HCT116 (cell line): ENCODE measurements around the gene LPO. TPM values are rescaled to one million over a fixed set of nuclear protein-coding genes. Genes with fewer than 3 reads are reported as not detected.

ENCODE experiments used
- ATAC-seq: fragments of 200-7000 bp; cut with Tn5 transposase; 2 replicates; pipeline ENCODE4 v1.9.1; 2020; ENCODE audit warnings: mild to moderate bottlenecking, moderate library complexity
- BruUV-seq: library from RNA; stranded (reverse); fragments of 400-500 nt; replicated peaks from 2 replicates; lab custom pipeline; 2021; lab: Mats Ljungman, UMichigan
- CTCF ChIA-PET: fragments of 300-600 bp; sonication (Branson Sonifier 250); formaldehyde crosslinking; loops from one replicate; lab custom pipeline; 2021; ENCODE audit warnings: antibody characterized with exemption; lab: Charles Lee
- POLR2A ChIA-PET: fragments of 300-600, 350-600 bp; sonication (Branson Sonifier 250); formaldehyde crosslinking; loops from one replicate; lab custom pipeline; 2021; ENCODE audit warnings: antibody characterized with exemption; lab: Charles Lee
- RAD21 ChIA-PET, 2 experiments: fragments of 300-600 bp; sonication (Branson Sonifier 250); formaldehyde crosslinking; loops; one replicate each; lab custom pipeline; 2023; ENCODE audit warnings: low total read pairs in 2 of 2; ENCODE audit not compliant: uncharacterized antibody in 2 of 2, unreplicated experiment in 2 of 2, low non-redundant PET in 1 of 2; lab: Charles Lee
- DNase-seq: peaks from one replicate; pipeline ENCODE4 v3.0.0-alpha.2; 2010; ENCODE audit warnings: low read depth, low spot score
- H2AFZ ChIP-seq: fragments of 200-600 bp; shearing (Covaris generic), sonication (generic); 2 replicates; pipeline ENCODE4 v1.6.1; 2017; ENCODE audit warnings: low read depth, mixed run types, mixed read lengths, antibody characterized with exemption, low read length; ENCODE audit not compliant: poor library complexity, severe bottlenecking
- H3K27ac ChIP-seq: 2 replicates; pipeline ENCODE4 v1.5.1; 2012; ENCODE audit warnings: low read depth, low read length
- H3K27me3 ChIP-seq: fragments of 200-600 bp; sonication (generic); 2 replicates; pipeline ENCODE4 v1.6.1; 2016; ENCODE audit warnings: mixed run types, low read length, mixed read lengths; ENCODE audit not compliant: insufficient read depth
- H3K36me3 ChIP-seq, 2 experiments: fragments of 200-500 bp in 1 of 2; fragments of 200-600 bp in 1 of 2; sonication (Bioruptor generic) in 1 of 2; sonication (generic) in 1 of 2; 2 replicates each; pipeline versions ENCODE4 v1.5.1 to v1.6.1; 2014 to 2016; ENCODE audit warnings: low read length in 2 of 2, inconsistent platforms in 1 of 2, mixed read lengths in 1 of 2, mixed run types in 1 of 2; ENCODE audit not compliant: insufficient read depth in 2 of 2, control insufficient read depth in 1 of 2
- H3K4me1 ChIP-seq, 2 experiments: fragments of 200-600 bp in 1 of 2; sonication (generic) in 1 of 2; 2 replicates each; pipeline versions ENCODE4 v1.5.1 to v1.6.1; 2012 to 2017; ENCODE audit warnings: low read length in 2 of 2, inconsistent platforms in 1 of 2, mild to moderate bottlenecking in 1 of 2, mixed read lengths in 1 of 2, mixed run types in 1 of 2, moderate library complexity in 1 of 2; ENCODE audit not compliant: insufficient read depth in 2 of 2, control insufficient read depth in 1 of 2
- H3K4me2 ChIP-seq: fragments of 200-600 bp; sonication (generic); 2 replicates; pipeline ENCODE4 v1.6.1; 2017; ENCODE audit warnings: mixed run types, low read length, mixed read lengths
- H3K4me3 ChIP-seq, 2 experiments: fragments of 200-600 bp in 1 of 2; sonication (generic) in 1 of 2; replicated peaks in 1 of 2; 2 replicates each; pipeline ENCODE4 v1.5.1; 2011 to 2016; ENCODE audit warnings: low read length in 2 of 2, control low read depth in 1 of 2, low read depth in 1 of 2, mild to moderate bottlenecking in 1 of 2, mixed read lengths in 1 of 2, mixed run types in 1 of 2
- H3K79me2 ChIP-seq: fragments of 200-600 bp; sonication (generic); 2 replicates; pipeline ENCODE4 v1.6.1; 2017; ENCODE audit warnings: mild to moderate bottlenecking, mixed run types, low read length, moderate library complexity, mixed read lengths; ENCODE audit not compliant: insufficient read depth
- H3K9ac ChIP-seq: fragments of 200-600 bp; sonication (generic); 2 replicates; pipeline ENCODE4 v1.6.1; 2016; ENCODE audit warnings: low read length, mixed read lengths
- H3K9me2 ChIP-seq: fragments of 200-600 bp; sonication (generic), shearing (Covaris generic); 2 replicates; pipeline ENCODE4 v1.6.1; 2017; ENCODE audit warnings: mixed run types, mild to moderate bottlenecking, moderate library complexity; ENCODE audit not compliant: insufficient read depth
- H3K9me3 ChIP-seq, 2 experiments: fragments of 200-500 bp in 1 of 2; fragments of 200-600 bp in 1 of 2; sonication (Bioruptor generic) in 1 of 2; sonication (generic) in 1 of 2; 2 replicates each; pipeline ENCODE4 v1.6.1; 2014 to 2017; ENCODE audit warnings: low read length in 2 of 2, mixed read lengths in 2 of 2, inconsistent platforms in 1 of 2, low read depth in 1 of 2, mild to moderate bottlenecking in 1 of 2, mixed run types in 1 of 2, moderate library complexity in 1 of 2; ENCODE audit not compliant: control insufficient read depth in 1 of 2, insufficient read depth in 1 of 2
- H4K20me1 ChIP-seq: fragments of 200-600 bp; sonication (generic), shearing (Covaris generic); 2 replicates; pipeline ENCODE4 v1.6.1; 2017; ENCODE audit warnings: mixed run types, mild to moderate bottlenecking, moderate library complexity; ENCODE audit not compliant: insufficient read depth
- ELF1 ChIP-seq: IDR thresholded peaks from 2 replicates; pipeline ENCODE4 v1.6.1; 2012; ENCODE audit warnings: low read depth, borderline replicate concordance
- EZH2phosphoT487 ChIP-seq: fragments of 200-600 bp; IDR thresholded peaks from 2 replicates; pipeline ENCODE4 v1.6.1; 2018; ENCODE audit warnings: antibody characterized with exemption, borderline replicate concordance
- FOSL1 ChIP-seq: IDR thresholded peaks from 2 replicates; pipeline ENCODE4 v1.6.1; 2012; ENCODE audit warnings: low read depth
- POLR2A ChIP-seq: IDR thresholded peaks from 2 replicates; pipeline ENCODE4 v1.7.0; 2011; ENCODE audit warnings: borderline replicate concordance; ENCODE audit not compliant: insufficient read depth, insufficient read length; ENCODE audit errors: extremely low read depth
- POLR2AphosphoS5 ChIP-seq: IDR thresholded peaks from 2 replicates; pipeline ENCODE4 v1.6.1; 2011; ENCODE audit warnings: mild to moderate bottlenecking, low read depth, low read length, moderate library complexity
- RAD21 ChIP-seq: IDR thresholded peaks from 2 replicates; pipeline ENCODE4 v1.6.1; 2012; ENCODE audit warnings: low read depth, mild to moderate bottlenecking
- SIN3A ChIP-seq: IDR thresholded peaks from 2 replicates; pipeline ENCODE4 v1.6.1; 2012; ENCODE audit warnings: low read depth
- SP1 ChIP-seq: IDR thresholded peaks from 2 replicates; pipeline ENCODE4 v1.6.1; 2012; ENCODE audit warnings: low read depth
- ZFX ChIP-seq: fragments of 450-650 bp; IDR thresholded peaks from 2 replicates; pipeline ENCODE4 v1.6.1; 2017
- ZNF274 ChIP-seq: fragments of 200-500 bp; sonication (Bioruptor generic); IDR thresholded peaks from 2 replicates; pipeline ENCODE4 v1.6.1; 2014; ENCODE audit warnings: mild to moderate bottlenecking, low read depth, low read length, inconsistent platforms
- intact Hi-C: fragments of 100-400 bp; cut with micrococcal nuclease; formaldehyde crosslinking; loops from 2 replicates; pipeline ENCODE4 v1.10.0; 2022
- total RNA-seq: library from RNA; stranded (reverse); gene quantifications from one replicate; pipeline ENCODE4 v1.2.1, GENCODE V29; 2021; ENCODE audit not compliant: unreplicated experiment
- TF ChIP-seq, protein P1 (sequence below), 3 experiments: fragments of 200-600 bp in 1 of 3; sonication (generic) in 1 of 3; IDR thresholded peaks in 2 of 3; conservative IDR thresholded peaks in 1 of 3; 2 replicates each; pipeline ENCODE4 v1.5.1; 2012 to 2017; ENCODE audit warnings: low read depth in 2 of 3, low read length in 2 of 3, antibody characterized with exemption in 1 of 3, borderline replicate concordance in 1 of 3, control low read depth in 1 of 3, mild to moderate bottlenecking in 1 of 3, mixed read lengths in 1 of 3, mixed run types in 1 of 3, moderate library complexity in 1 of 3; ENCODE audit not compliant: insufficient read depth in 1 of 3
- TF ChIP-seq, protein P2 (sequence below): IDR thresholded peaks from 2 replicates; pipeline ENCODE4 v1.6.1; 2012; ENCODE audit warnings: low read depth

The LPO gene
- total RNA-seq, 1 experiment from 2014 or later, result not detected

DNA sequence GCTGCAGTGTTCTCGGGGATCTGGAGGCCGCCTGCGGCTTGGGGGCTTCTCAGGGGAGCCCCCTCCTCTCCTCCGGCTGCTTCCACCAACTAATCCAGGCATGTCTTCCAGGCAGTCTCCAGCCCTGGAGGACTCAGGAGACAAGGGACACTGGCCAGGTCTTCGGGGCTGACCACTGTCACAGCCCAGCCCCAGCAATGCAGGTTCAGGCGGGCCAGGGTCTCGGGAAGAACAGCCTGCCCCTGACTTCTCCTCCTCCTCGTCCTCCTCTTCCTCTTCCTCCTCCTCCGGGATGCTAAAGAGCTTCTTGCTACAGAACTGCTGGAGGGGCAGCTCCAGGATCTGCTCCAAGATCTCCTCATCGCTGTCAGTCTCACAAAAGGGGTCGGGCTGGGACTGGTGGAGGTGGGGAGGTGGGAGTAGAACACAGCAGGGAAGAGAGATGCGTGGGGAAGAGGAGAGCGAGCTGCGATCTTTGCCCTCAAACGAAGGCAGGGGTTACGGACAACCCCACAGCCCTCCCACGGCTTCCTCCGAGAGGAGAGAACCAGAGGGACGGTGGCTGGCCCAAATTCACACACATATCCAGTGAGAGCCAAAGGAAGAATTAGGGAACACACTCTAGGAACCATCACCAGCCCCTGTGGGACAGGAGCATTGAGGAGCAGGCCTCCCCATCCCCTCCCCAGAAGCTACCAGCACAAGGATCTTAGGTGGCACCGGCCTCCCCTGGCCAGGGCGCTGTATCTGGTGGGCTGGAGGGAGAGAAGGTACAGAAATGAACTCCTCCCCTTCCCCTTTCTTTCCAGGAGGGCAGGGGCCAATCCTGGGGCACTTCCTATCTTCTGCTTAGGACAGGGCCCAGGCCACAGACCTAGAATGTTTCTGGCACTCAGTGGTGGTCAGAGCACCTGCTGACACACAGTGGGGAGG lies 70.9 kb downstream of the LPO start:
- no peaks in the 10 kb centered on the region for H3K79me2 ChIP-seq

More for the DNA sequence above, 70.9 kb downstream of the LPO start:
- intact Hi-C loops, result no loop called here
- Histone ChIP-seq H3K4me3 (no peak overlapping the region), H3K4me2 (no peak overlapping the region), H3K36me3 (no peaks in the 10 kb centered on the region), H3K9ac (no peak overlapping the region), H2AFZ (no peak overlapping the region), H3K9me3 (no peaks in the 10 kb centered on the region), H4K20me1 (no peaks in the 10 kb centered on the region), H3K27me3 (no peaks in the 10 kb centered on the region), H3K4me1 (peaks cover 0 to 4% of the 10 kb centered on the region in 2 experiments; a peak in 2 of 4 replicates), H3K9me2 (no peaks in the 10 kb centered on the region), H3K27ac (no peak overlapping the region)
- DNase-seq (no peak), ATAC-seq (no peak)
- CTCF ChIA-PET, result interaction anchor here (1.1 to 2.3 kb wide), 3 partner anchors 8 to 138 kb away, joined by 4 to 13 read pairs (median 4); no protein-coding TSS in a partner anchor
- POLR2A ChIA-PET, result no interaction called here
- TF ChIP-seq, protein P1, sequence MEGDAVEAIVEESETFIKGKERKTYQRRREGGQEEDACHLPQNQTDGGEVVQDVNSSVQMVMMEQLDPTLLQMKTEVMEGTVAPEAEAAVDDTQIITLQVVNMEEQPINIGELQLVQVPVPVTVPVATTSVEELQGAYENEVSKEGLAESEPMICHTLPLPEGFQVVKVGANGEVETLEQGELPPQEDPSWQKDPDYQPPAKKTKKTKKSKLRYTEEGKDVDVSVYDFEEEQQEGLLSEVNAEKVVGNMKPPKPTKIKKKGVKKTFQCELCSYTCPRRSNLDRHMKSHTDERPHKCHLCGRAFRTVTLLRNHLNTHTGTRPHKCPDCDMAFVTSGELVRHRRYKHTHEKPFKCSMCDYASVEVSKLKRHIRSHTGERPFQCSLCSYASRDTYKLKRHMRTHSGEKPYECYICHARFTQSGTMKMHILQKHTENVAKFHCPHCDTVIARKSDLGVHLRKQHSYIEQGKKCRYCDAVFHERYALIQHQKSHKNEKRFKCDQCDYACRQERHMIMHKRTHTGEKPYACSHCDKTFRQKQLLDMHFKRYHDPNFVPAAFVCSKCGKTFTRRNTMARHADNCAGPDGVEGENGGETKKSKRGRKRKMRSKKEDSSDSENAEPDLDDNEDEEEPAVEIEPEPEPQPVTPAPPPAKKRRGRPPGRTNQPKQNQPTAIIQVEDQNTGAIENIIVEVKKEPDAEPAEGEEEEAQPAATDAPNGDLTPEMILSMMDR (IDR thresholded peaks at IDR 0.05 in 2 of 3, conservative IDR thresholded peaks at IDR 0.05 in 1 of 3; ENCODE audit: borderline replicate concordance in 1 of 3, insufficient read depth in 1 of 3, low read depth in 2 of 3, low read length in 2 of 3), result no peak
- no peak for TF ChIP-seq ELF1
- no peak for TF ChIP-seq ZNF274
- TF ChIP-seq EZH2phosphoT487, result no peak
- no peak for TF ChIP-seq SP1
- TF ChIP-seq SIN3A, result no peak
- no peak for TF ChIP-seq RAD21
- TF ChIP-seq FOSL1, result no peak
- no peak for TF ChIP-seq POLR2A
- TF ChIP-seq ZFX, result no peak
- TF ChIP-seq, protein P2, sequence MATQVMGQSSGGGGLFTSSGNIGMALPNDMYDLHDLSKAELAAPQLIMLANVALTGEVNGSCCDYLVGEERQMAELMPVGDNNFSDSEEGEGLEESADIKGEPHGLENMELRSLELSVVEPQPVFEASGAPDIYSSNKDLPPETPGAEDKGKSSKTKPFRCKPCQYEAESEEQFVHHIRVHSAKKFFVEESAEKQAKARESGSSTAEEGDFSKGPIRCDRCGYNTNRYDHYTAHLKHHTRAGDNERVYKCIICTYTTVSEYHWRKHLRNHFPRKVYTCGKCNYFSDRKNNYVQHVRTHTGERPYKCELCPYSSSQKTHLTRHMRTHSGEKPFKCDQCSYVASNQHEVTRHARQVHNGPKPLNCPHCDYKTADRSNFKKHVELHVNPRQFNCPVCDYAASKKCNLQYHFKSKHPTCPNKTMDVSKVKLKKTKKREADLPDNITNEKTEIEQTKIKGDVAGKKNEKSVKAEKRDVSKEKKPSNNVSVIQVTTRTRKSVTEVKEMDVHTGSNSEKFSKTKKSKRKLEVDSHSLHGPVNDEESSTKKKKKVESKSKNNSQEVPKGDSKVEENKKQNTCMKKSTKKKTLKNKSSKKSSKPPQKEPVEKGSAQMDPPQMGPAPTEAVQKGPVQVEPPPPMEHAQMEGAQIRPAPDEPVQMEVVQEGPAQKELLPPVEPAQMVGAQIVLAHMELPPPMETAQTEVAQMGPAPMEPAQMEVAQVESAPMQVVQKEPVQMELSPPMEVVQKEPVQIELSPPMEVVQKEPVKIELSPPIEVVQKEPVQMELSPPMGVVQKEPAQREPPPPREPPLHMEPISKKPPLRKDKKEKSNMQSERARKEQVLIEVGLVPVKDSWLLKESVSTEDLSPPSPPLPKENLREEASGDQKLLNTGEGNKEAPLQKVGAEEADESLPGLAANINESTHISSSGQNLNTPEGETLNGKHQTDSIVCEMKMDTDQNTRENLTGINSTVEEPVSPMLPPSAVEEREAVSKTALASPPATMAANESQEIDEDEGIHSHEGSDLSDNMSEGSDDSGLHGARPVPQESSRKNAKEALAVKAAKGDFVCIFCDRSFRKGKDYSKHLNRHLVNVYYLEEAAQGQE, result no peak
- no peak for TF ChIP-seq POLR2AphosphoS5
- BruUV-seq, result no TSS peak
- RAD21 ChIA-PET, result no interaction called here
